WTC11 (cell line): ENCODE results near the gene COL26A1. TPM values are rescaled to one million over a fixed set of nuclear protein-coding genes. Genes with fewer than 3 reads are reported as not detected.
A peak's percentile ranks its signal among the peaks of the same experiment; 100 is the strongest.

ENCODE experiments used
- ATAC-seq: fragments of 200-7000 bp; cut with Tn5 transposase; 2 replicates; pipeline ENCODE4 v1.10.0; 2021; ENCODE audit warnings: mild to moderate bottlenecking, moderate library complexity
- CTCF ChIA-PET: fragments of 300-600 bp; sonication (Branson Sonifier 250); formaldehyde crosslinking; loops from one replicate; lab custom pipeline; 2021; ENCODE audit warnings: antibody characterized with exemption; lab: Charles Lee
- POLR2A ChIA-PET: fragments of 350-600 bp; sonication (Branson Sonifier 250); formaldehyde crosslinking; loops from one replicate; lab custom pipeline; 2021; ENCODE audit warnings: antibody characterized with exemption; lab: Charles Lee
- DNase-seq: peaks from one replicate; pipeline ENCODE4 v3.0.0; 2021; ENCODE audit warnings: low spot score
- H3K27ac Mint-ChIP-seq: 2 replicates; pipeline ENCODE4 v1.8.0; 2021; ENCODE audit warnings: mixed read lengths
- H3K27me3 Mint-ChIP-seq: 2 replicates; pipeline ENCODE4 v1.8.0; 2021; ENCODE audit warnings: low read depth, mild to moderate bottlenecking, moderate library complexity, mixed read lengths
- H3K36me3 Mint-ChIP-seq: 2 replicates; pipeline ENCODE4 v1.8.0; 2021; ENCODE audit warnings: mixed read lengths
- H3K4me1 Mint-ChIP-seq: 2 replicates; pipeline ENCODE4 v1.8.0; 2022; ENCODE audit warnings: mixed read lengths
- H3K4me3 Mint-ChIP-seq: 2 replicates; pipeline ENCODE4 v1.8.0; 2021; ENCODE audit warnings: mild to moderate bottlenecking, moderate library complexity, mixed read lengths
- H3K9me3 Mint-ChIP-seq: 2 replicates; pipeline ENCODE4 v1.8.0; 2021; ENCODE audit warnings: mixed read lengths
- AFF4 ChIP-seq: sonication (generic); formaldehyde crosslinking; IDR thresholded peaks from 2 replicates; pipeline ENCODE4 v1.8.1; 2023; ENCODE audit warnings: mild to moderate bottlenecking, missing genetic modification reagents, borderline replicate concordance
- ATF1 ChIP-seq: sonication (generic); formaldehyde crosslinking; IDR thresholded peaks from 2 replicates; pipeline ENCODE4 v1.8.1; 2023; ENCODE audit warnings: mild to moderate bottlenecking, moderate library complexity, missing genetic modification reagents
- CREM ChIP-seq: sonication (generic); formaldehyde crosslinking; IDR thresholded peaks from 2 replicates; pipeline ENCODE4 v1.8.1; 2022; ENCODE audit warnings: mild to moderate bottlenecking, missing genetic modification reagents, moderate library complexity
- EMX1 ChIP-seq: fragments of 250-450 bp; sonication (Bioruptor Pico); IDR thresholded peaks from 2 replicates; pipeline ENCODE4 v1.8.0; 2021; ENCODE audit warnings: mild to moderate bottlenecking
- FOXP1 ChIP-seq: sonication (generic); formaldehyde crosslinking; IDR thresholded peaks from 2 replicates; pipeline ENCODE4 v1.8.0; 2022; ENCODE audit warnings: missing genetic modification reagents, mild to moderate bottlenecking, moderate library complexity, borderline replicate concordance
- GABPB1 ChIP-seq: sonication (generic); formaldehyde crosslinking; IDR thresholded peaks from 2 replicates; pipeline ENCODE4 v1.8.1; 2023; ENCODE audit warnings: mild to moderate bottlenecking, missing genetic modification reagents
- PRDM15 ChIP-seq: sonication (generic); formaldehyde crosslinking; IDR thresholded peaks from 2 replicates; pipeline ENCODE4 v1.8.0; 2022; ENCODE audit warnings: missing genetic modification reagents
- SP1 ChIP-seq: sonication (generic); formaldehyde crosslinking; conservative IDR thresholded peaks from 2 replicates; pipeline ENCODE4 v1.8.1; 2022; ENCODE audit warnings: missing genetic modification reagents
- TEAD4 ChIP-seq: sonication (generic); formaldehyde crosslinking; IDR thresholded peaks from 2 replicates; pipeline ENCODE4 v1.8.0; 2022; ENCODE audit warnings: mild to moderate bottlenecking, missing genetic modification reagents
- USF1 ChIP-seq: sonication (generic); formaldehyde crosslinking; IDR thresholded peaks from 2 replicates; pipeline ENCODE4 v1.8.0; 2022; ENCODE audit warnings: mild to moderate bottlenecking, missing genetic modification reagents
- USF2 ChIP-seq: sonication (generic); formaldehyde crosslinking; IDR thresholded peaks from 2 replicates; pipeline ENCODE4 v1.8.1; 2023; ENCODE audit warnings: mild to moderate bottlenecking, missing genetic modification reagents, moderate library complexity
- ZNF121 ChIP-seq: sonication (generic); formaldehyde crosslinking; IDR thresholded peaks from 2 replicates; pipeline ENCODE4 v1.8.0; 2023; ENCODE audit warnings: missing genetic modification reagents
- ZNF317 ChIP-seq: sonication (generic); formaldehyde crosslinking; IDR thresholded peaks from 2 replicates; pipeline ENCODE4 v1.8.1; 2023; ENCODE audit warnings: low read depth, mild to moderate bottlenecking, moderate library complexity, missing genetic modification reagents, borderline replicate concordance
- ZNF671 ChIP-seq: fragments of 250-450 bp; sonication (Bioruptor Pico); IDR thresholded peaks from 2 replicates; pipeline ENCODE4 v1.8.0; 2021; ENCODE audit warnings: mild to moderate bottlenecking
- ZSCAN18 ChIP-seq: fragments of 250-450 bp; sonication (Bioruptor Pico); IDR thresholded peaks from 2 replicates; pipeline ENCODE4 v2.1.2; 2022; ENCODE audit warnings: mild to moderate bottlenecking, moderate library complexity
- total RNA-seq: library from RNA; stranded (reverse); gene quantifications from 3 replicates; pipeline ENCODE4 v1.2.3, GENCODE V29; 2021

COL26A1 gene
- total RNA-seq, 1 experiment from 2014 or later = 64.4 TPM

- peaks cover 25% of the 10 kb centered on the region for H3K4me1 Mint-ChIP-seq
- peak; percentile 11; the same call in 1 of the 2 replicates for ATAC-seq
- H3K9me3 Mint-ChIP-seq = no peaks in the 10 kb centered on the region
- H3K4me3 Mint-ChIP-seq = no peak overlapping the region
- no peaks in the 10 kb centered on the region for H3K27me3 Mint-ChIP-seq
- ChIA-PET CTCF (interaction anchor here (0.5 to 1.0 kb wide), 2 partner anchors 97 to 141 kb away, joined by 3 read pairs; partner anchors contain the start of gene IFT22), POLR2A (interaction anchor here (0.8 kb wide), 1 partner anchor 66 kb away, joined by 3 read pairs; no protein-coding TSS in a partner anchor)
- no peak overlapping the region; the same call in 1 of the 2 replicates for H3K27ac Mint-ChIP-seq
- TF ChIP-seq ATF1 = no peak
- TF ChIP-seq ZNF121 (CRISPR knock-in tag) = peak; percentile 83; the same call in 1 of the 2 replicates
- TF ChIP-seq USF2 (CRISPR knock-in tag) = peak; percentile 70
- peak; percentile 26; the same call in 1 of the 2 replicates for TF ChIP-seq USF1 (CRISPR knock-in tag)
- TF ChIP-seq EMX1 (CRISPR knock-in tag) = no peak
- DNase-seq = no peak
- H3K36me3 Mint-ChIP-seq = peaks cover 3% of the 10 kb centered on the region
Observed at GRCh38 chr7:101418694-101419093, 56.0 kb downstream of the COL26A1 start.

- ChIA-PET CTCF (interaction anchor here (0.6 to 1.6 kb wide), 4 partner anchors 9 to 276 kb away, joined by 3 to 7 read pairs (median 4); no protein-coding TSS in a partner anchor), POLR2A (no interaction called here)
- peaks cover 25% of the 10 kb centered on the region for H3K4me1 Mint-ChIP-seq
- H3K9me3 Mint-ChIP-seq = no peaks in the 10 kb centered on the region
- no peaks in the 10 kb centered on the region for H3K27me3 Mint-ChIP-seq
- ATAC-seq = no peak
- TF ChIP-seq PRDM15 (CRISPR knock-in tag) (no peak), TEAD4 (no peak), ZSCAN18 (no peak), ZNF671 (CRISPR knock-in tag) (no peak), AFF4 (CRISPR knock-in tag) (no peak), SP1 (CRISPR knock-in tag) (no peak), CREM (CRISPR knock-in tag) (no peak), GABPB1 (CRISPR knock-in tag) (no peak), FOXP1 (no peak), ZNF317 (no peak)
- TF ChIP-seq, all 79 proteins: peak for 0
- Mint-ChIP-seq H3K27ac (no peak overlapping the region), H3K4me3 (no peak overlapping the region), H3K36me3 (peaks cover 3% of the 10 kb centered on the region)
- no peak for DNase-seq
Observed at GRCh38 chr7:101419831-101420230, 57.2 kb downstream of the COL26A1 start.
